SK-N-SH treated with all-trans-retinoic acid at 6 μM for 48 hours (cell line): ENCODE data around the gene FAM184B.

Experiments
- ARNTL ChIP-seq: fragments of 450-650 bp; formaldehyde crosslinking; IDR thresholded peaks from 2 replicates; pipeline ENCODE4 v1.5.0; 2020; ENCODE audit warnings: low read depth, mild to moderate bottlenecking, moderate library complexity, borderline replicate concordance
- CREB5 ChIP-seq: fragments of 250-450 bp; sonication (Bioruptor Pico); IDR thresholded peaks from 2 replicates; pipeline ENCODE4 v1.5.1; 2020; ENCODE audit warnings: low read depth, mild to moderate bottlenecking, moderate library complexity
- PATZ1 ChIP-seq: fragments of 250-450 bp; sonication (Bioruptor Pico); IDR thresholded peaks from 2 replicates; pipeline ENCODE4 v1.8.0; 2020; ENCODE audit warnings: mild to moderate bottlenecking, moderate library complexity, borderline replicate concordance
- PPARA ChIP-seq: fragments of 250-450 bp; sonication (Bioruptor Pico); IDR thresholded peaks from 2 replicates; pipeline ENCODE4 v1.5.0; 2020; ENCODE audit warnings: mild to moderate bottlenecking, borderline replicate concordance
- ZNF8 ChIP-seq: fragments of 450-650 bp; formaldehyde crosslinking; IDR thresholded peaks from 2 replicates; pipeline ENCODE4 v1.5.0; 2020; ENCODE audit warnings: mild to moderate bottlenecking, moderate library complexity

DNA sequence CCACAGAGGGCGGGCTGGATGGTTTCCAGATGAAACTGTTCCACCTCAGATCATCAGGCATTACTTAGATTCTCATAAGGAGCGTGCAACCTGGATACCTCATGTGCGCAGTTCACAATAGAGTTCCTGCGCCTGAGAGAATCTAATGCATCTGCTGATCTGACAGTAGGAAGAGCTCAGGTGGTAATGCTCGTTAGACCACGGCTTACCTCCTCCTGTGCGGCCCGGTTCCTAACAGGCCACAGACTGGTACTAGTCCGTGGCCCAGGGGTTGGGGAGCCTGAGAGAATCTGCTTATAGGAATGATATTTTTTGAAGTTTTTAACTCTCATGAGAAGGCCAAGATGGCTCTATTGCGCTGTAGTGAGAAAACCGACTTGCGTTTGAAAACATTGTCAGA lies 34.7 kb upstream of the FAM184B start:
- TF ChIP-seq CREB5 (CRISPR knock-in tag) (no peak), PATZ1 (CRISPR knock-in tag) (no peak), PPARA (no peak), ARNTL (CRISPR knock-in tag) (no peak), ZNF8 (no peak)
